GM19351 (cell line): ENCODE measurements around the gene SMAD3.
"Not testable (repeated sequence)": the region's sequence is repeated elsewhere in the genome, so short reads cannot be mapped to it uniquely, and the experiment has no call there.

ENCODE experiments used
- ATAC-seq: cut with Tn5 transposase; IDR thresholded peaks from one replicate; pipeline ENCODE4 v1.9.1; 2021; ENCODE audit warnings: mild to moderate bottlenecking, moderate library complexity; ENCODE audit not compliant: unreplicated experiment

SMAD3 gene

GRCh38 chr15:67138891-67139855 is 73.8 kb downstream of the SMAD3 start:
- no peak for ATAC-seq

- ATAC-seq: peak; percentile 67
Observed at GRCh38 chr15:67140078-67140833, 74.9 kb downstream of the SMAD3 start.

GRCh38 chr15:67142092-67142766 is 76.8 kb downstream of the SMAD3 start:
- no peak for ATAC-seq

- no peak for ATAC-seq
Observed at GRCh38 chr15:67142767-67143100, 77.3 kb downstream of the SMAD3 start.

- no peak for ATAC-seq
Observed at GRCh38 chr15:67143646-67144045, 78.2 kb downstream of the SMAD3 start.

- no peak for ATAC-seq
Observed at GRCh38 chr15:67144609-67145311, 79.4 kb downstream of the SMAD3 start.

- no peak for ATAC-seq
Observed at GRCh38 chr15:67145312-67145610, 79.9 kb downstream of the SMAD3 start.

GRCh38 chr15:67145710-67146109 is 80.3 kb downstream of the SMAD3 start:
- ATAC-seq: no peak

- no peak for ATAC-seq
Observed at GRCh38 chr15:67146234-67146633, 80.8 kb downstream of the SMAD3 start.

- no peak for ATAC-seq
Observed at GRCh38 chr15:67146875-67147381, 81.5 kb downstream of the SMAD3 start.

GRCh38 chr15:67147396-67147949 is 82.1 kb downstream of the SMAD3 start:
- ATAC-seq: no peak

GRCh38 chr15:67148196-67148701 is 82.8 kb downstream of the SMAD3 start:
- no peak for ATAC-seq

GRCh38 chr15:67149068-67149772 is 83.8 kb downstream of the SMAD3 start:
- no peak for ATAC-seq

- no peak for ATAC-seq
Observed at GRCh38 chr15:67149773-67150022, 84.3 kb downstream of the SMAD3 start.

GRCh38 chr15:67150023-67150860 is 84.8 kb downstream of the SMAD3 start:
- no peak for ATAC-seq

- no peak for ATAC-seq
Observed at GRCh38 chr15:67152429-67152828, 87.0 kb downstream of the SMAD3 start.

- not testable (repeated sequence) for ATAC-seq
Observed at GRCh38 chr15:67153044-67153443, 87.6 kb downstream of the SMAD3 start.

- no peak for ATAC-seq
Observed at GRCh38 chr15:67154249-67154648, 88.8 kb downstream of the SMAD3 start.

GRCh38 chr15:67156426-67156825 is 91.0 kb downstream of the SMAD3 start:
- ATAC-seq: no peak
